SK-N-SH (cell line): ENCODE measurements around the gene F7. TPM values are rescaled to one million over a fixed set of nuclear protein-coding genes. Genes with fewer than 3 reads are reported as not detected.

ENCODE experiments used
- CTCF ChIA-PET: fragments of 300-600, 350-600 bp; formaldehyde crosslinking; extraction: SDS; loops from one replicate; lab custom pipeline; 2021; lab: Yijun Ruan, JAX
- POLR2A ChIA-PET: fragments of 350-600 bp; sonication (Branson Sonifier 250); formaldehyde crosslinking; extraction: SDS; loops from one replicate; lab custom pipeline; 2020; ENCODE audit warnings: antibody characterized with exemption, inconsistent platforms; lab: Yijun Ruan, JAX
- DNase-seq: peaks from one replicate; pipeline ENCODE4 v3.0.0; 2012
- H2AFZ ChIP-seq: fragments of 200-600 bp; sonication (generic); 2 replicates; pipeline ENCODE4 v1.8.1; 2016; ENCODE audit warnings: antibody characterized with exemption, mild to moderate bottlenecking, low read depth
- H3F3A ChIP-seq: fragments of 200-600 bp; sonication (generic); replicated peaks from 2 replicates; pipeline ENCODE3; 2016; ENCODE audit warnings: antibody characterized with exemption, mild to moderate bottlenecking; ENCODE audit not compliant: insufficient read depth
- H3K27ac ChIP-seq, 2 experiments: fragments of 200-500 bp in 1 of 2; fragments of 200-600 bp in 1 of 2; sonication (Bioruptor generic) in 1 of 2; sonication (generic), shearing (Covaris generic) in 1 of 2; 2 replicates each; pipeline versions ENCODE4 v1.5.1 to v1.6.1; 2014 to 2016; ENCODE audit warnings: low read depth in 2 of 2, inconsistent platforms in 1 of 2, low read length in 1 of 2, mild to moderate bottlenecking in 1 of 2, mixed read lengths in 1 of 2
- H3K27me3 ChIP-seq: fragments of 200-600 bp; sonication (generic), shearing (Covaris generic); 2 replicates; pipeline ENCODE4 v1.6.1; 2016; ENCODE audit warnings: mixed run types; ENCODE audit not compliant: insufficient read depth
- H3K36me3 ChIP-seq, 2 experiments: fragments of 200-500 bp in 1 of 2; fragments of 200-600 bp in 1 of 2; sonication (Bioruptor generic) in 1 of 2; sonication (generic) in 1 of 2; replicated peaks in 1 of 2; 2 replicates each; pipeline versions ENCODE3 to v1.5.1; 2014 to 2016; ENCODE audit warnings: low read length in 1 of 2, mild to moderate bottlenecking in 1 of 2; ENCODE audit not compliant: insufficient read depth in 2 of 2, control insufficient read depth in 1 of 2
- H3K4me1 ChIP-seq, 2 experiments: fragments of 200-500 bp in 1 of 2; fragments of 200-600 bp in 1 of 2; sonication (Bioruptor generic) in 1 of 2; sonication (generic), shearing (Covaris generic) in 1 of 2; 2 replicates each; pipeline versions ENCODE4 v1.5.1 to v1.6.1; 2014 to 2016; ENCODE audit warnings: low read depth in 1 of 2, low read length in 1 of 2, mixed run types in 1 of 2; ENCODE audit not compliant: insufficient read depth in 2 of 2, control insufficient read depth in 1 of 2
- H3K4me2 ChIP-seq: fragments of 200-600 bp; sonication (generic), shearing (Covaris generic); 2 replicates; pipeline ENCODE4 v1.6.1; 2017; ENCODE audit warnings: mixed run types
- H3K4me3 ChIP-seq, 2 experiments: fragments of 200-500 bp in 1 of 2; fragments of 200-600 bp in 1 of 2; sonication (Bioruptor generic) in 1 of 2; sonication (generic), shearing (Covaris generic) in 1 of 2; 2 replicates each; pipeline versions ENCODE4 v1.5.1 to v1.8.1; 2014 to 2016; ENCODE audit warnings: low read depth in 2 of 2, inconsistent platforms in 1 of 2, low read length in 1 of 2, mild to moderate bottlenecking in 1 of 2, mixed read lengths in 1 of 2, moderate library complexity in 1 of 2
- H3K79me2 ChIP-seq: fragments of 200-600 bp; sonication (generic); 2 replicates; pipeline ENCODE4 v1.8.1; 2017; ENCODE audit warnings: mild to moderate bottlenecking; ENCODE audit not compliant: insufficient read depth
- H3K9ac ChIP-seq: fragments of 200-600 bp; sonication (generic); 2 replicates; pipeline ENCODE4 v1.6.1; 2017; ENCODE audit warnings: mixed run types
- H3K9me2 ChIP-seq: fragments of 200-600 bp; sonication (generic); 2 replicates; pipeline ENCODE4 v1.6.1; 2017; ENCODE audit warnings: mixed run types
- H3K9me3 ChIP-seq: fragments of 200-600 bp; sonication (generic); 2 replicates; pipeline ENCODE4 v1.6.1; 2017; ENCODE audit warnings: mixed run types, mild to moderate bottlenecking, moderate library complexity
- H4K20me1 ChIP-seq: fragments of 200-600 bp; sonication (generic); 2 replicates; pipeline ENCODE4 v1.6.1; 2017; ENCODE audit warnings: mild to moderate bottlenecking, mixed run types; ENCODE audit not compliant: insufficient read depth
- CTCF ChIP-seq: fragments of 200-600 bp; sonication (generic); IDR thresholded peaks from 2 replicates; pipeline ENCODE4 v1.6.1; 2017; ENCODE audit warnings: antibody characterized with exemption, mild to moderate bottlenecking, moderate library complexity
- ELF1 ChIP-seq: IDR thresholded peaks from 2 replicates; pipeline ENCODE4 v1.4.0; 2012
- EP300 ChIP-seq, 2 experiments: IDR thresholded peaks; 2 replicates each; pipeline versions ENCODE4 v1.4.0 to v1.6.1; 2012; ENCODE audit warnings: borderline replicate concordance in 1 of 2, low read depth in 1 of 2, low read length in 1 of 2
- EZH2phosphoT487 ChIP-seq: fragments of 200-600 bp; sonication (generic); IDR thresholded peaks from 2 replicates; pipeline ENCODE4 v1.6.1; 2017; ENCODE audit warnings: low read depth, mixed run types, mild to moderate bottlenecking, antibody characterized with exemption, moderate library complexity, borderline replicate concordance
- FOSL2 ChIP-seq: IDR thresholded peaks from 2 replicates; pipeline ENCODE4 v1.4.0; 2012; ENCODE audit warnings: low read depth, mild to moderate bottlenecking, moderate library complexity, borderline replicate concordance
- FOXM1 ChIP-seq: IDR thresholded peaks from 2 replicates; pipeline ENCODE4 v1.4.0; 2012; ENCODE audit warnings: low read depth, mild to moderate bottlenecking
- NFIC ChIP-seq: IDR thresholded peaks from 2 replicates; pipeline ENCODE4 v1.4.0; 2012; ENCODE audit warnings: borderline replicate concordance
- NRF1 ChIP-seq: IDR thresholded peaks from 2 replicates; pipeline ENCODE4 v1.6.1; 2012; ENCODE audit warnings: low read depth, mild to moderate bottlenecking, low read length
- POLR2AphosphoS5 ChIP-seq: IDR thresholded peaks from 2 replicates; pipeline ENCODE4 v1.6.1; 2012; ENCODE audit warnings: low read depth, low read length
- REST ChIP-seq: IDR thresholded peaks from 2 replicates; pipeline ENCODE4 v1.6.1; 2012; ENCODE audit warnings: mild to moderate bottlenecking, low read depth, low read length, moderate library complexity
- RFX5 ChIP-seq: IDR thresholded peaks from 2 replicates; pipeline ENCODE4 v1.6.1; 2012; ENCODE audit warnings: mild to moderate bottlenecking, improper control_type of control experiment, low read length
- SIN3A ChIP-seq: IDR thresholded peaks from 2 replicates; pipeline ENCODE4 v1.6.1; 2012; ENCODE audit warnings: low read depth, mild to moderate bottlenecking, low read length, moderate library complexity, borderline replicate concordance
- YY1 ChIP-seq: IDR thresholded peaks from 2 replicates; pipeline ENCODE4 v1.4.0; 2012; ENCODE audit warnings: low read depth, mild to moderate bottlenecking
- WGBS: methylation state at CpG from one replicate; pipeline ENCODE4 v1.1.6; 2017; ENCODE audit warnings: low lambda C conversion rate; 5-methylcytosine and 5-hydroxymethylcytosine counted together
- polyA plus RNA-seq, 3 experiments: library from polyadenylated mRNA; depleted of rRNA; stranded (reverse); fragments of >200 nt; gene quantifications; 2 replicates each; pipeline ENCODE4 v1.2.3, GENCODE V29; 2012
- TF ChIP-seq, protein P1 (sequence below): IDR thresholded peaks from 2 replicates; pipeline ENCODE4 v1.4.0; 2012; ENCODE audit warnings: low read depth, borderline replicate concordance

F7 gene
- polyA plus RNA-seq, 1 of the 3 experiments (the other 2 are of a cell fraction), result not detected

DNA sequence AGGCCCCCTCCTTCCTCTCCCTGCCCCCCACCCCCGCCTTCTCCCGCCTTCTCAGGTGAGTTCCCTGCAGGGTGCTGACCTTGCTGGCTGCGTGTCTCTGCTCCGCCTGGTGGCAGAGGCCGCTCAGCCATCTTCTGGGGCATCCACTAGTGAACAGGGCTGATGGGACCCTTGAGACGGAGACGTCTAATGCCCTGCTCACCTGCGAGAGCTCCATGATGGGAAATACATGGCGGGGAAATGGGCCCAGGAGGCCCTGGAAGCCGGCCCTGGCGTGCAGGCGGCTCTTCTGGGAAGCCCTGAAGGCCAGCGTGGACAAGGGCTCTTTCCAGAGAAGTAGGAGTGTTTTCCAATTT, 15.2 kb upstream of the F7 start:
- H2AFZ ChIP-seq, result no peak overlapping the region
- peaks cover 0 to 9% of the 10 kb centered on the region in 2 experiments; a peak in 1 of 4 replicates for H3K4me1 ChIP-seq
- DNase-seq, result no peak
- no peaks in the 10 kb centered on the region for H3K36me3 ChIP-seq
- TF ChIP-seq REST (no peak), EP300 (IDR thresholded peaks at IDR 0.05; ENCODE audit: borderline replicate concordance in 1 of 2, low read depth in 1 of 2, low read length in 1 of 2) (no peak), POLR2AphosphoS5 (no peak), FOSL2 (no peak), ELF1 (no peak), FOXM1 (no peak), CTCF (no peak), NFIC (no peak), YY1 (no peak), SIN3A (no peak), NRF1 (no peak), EZH2phosphoT487 (no peak), RFX5 (no peak)
- TF ChIP-seq, protein P1, sequence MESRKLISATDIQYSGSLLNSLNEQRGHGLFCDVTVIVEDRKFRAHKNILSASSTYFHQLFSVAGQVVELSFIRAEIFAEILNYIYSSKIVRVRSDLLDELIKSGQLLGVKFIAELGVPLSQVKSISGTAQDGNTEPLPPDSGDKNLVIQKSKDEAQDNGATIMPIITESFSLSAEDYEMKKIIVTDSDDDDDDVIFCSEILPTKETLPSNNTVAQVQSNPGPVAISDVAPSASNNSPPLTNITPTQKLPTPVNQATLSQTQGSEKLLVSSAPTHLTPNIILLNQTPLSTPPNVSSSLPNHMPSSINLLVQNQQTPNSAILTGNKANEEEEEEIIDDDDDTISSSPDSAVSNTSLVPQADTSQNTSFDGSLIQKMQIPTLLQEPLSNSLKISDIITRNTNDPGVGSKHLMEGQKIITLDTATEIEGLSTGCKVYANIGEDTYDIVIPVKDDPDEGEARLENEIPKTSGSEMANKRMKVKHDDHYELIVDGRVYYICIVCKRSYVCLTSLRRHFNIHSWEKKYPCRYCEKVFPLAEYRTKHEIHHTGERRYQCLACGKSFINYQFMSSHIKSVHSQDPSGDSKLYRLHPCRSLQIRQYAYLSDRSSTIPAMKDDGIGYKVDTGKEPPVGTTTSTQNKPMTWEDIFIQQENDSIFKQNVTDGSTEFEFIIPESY, result no peak
- H3K27me3 ChIP-seq, result no peaks in the 10 kb centered on the region
- H3K4me3 ChIP-seq, result no peak overlapping the region
- H3K79me2 ChIP-seq, result no peaks in the 10 kb centered on the region
- no peaks in the 10 kb centered on the region for H3K9me2 ChIP-seq
- CTCF ChIA-PET, result no interaction called here
- no peak overlapping the region for H3K9ac ChIP-seq
- H3K4me2 ChIP-seq, result no peak overlapping the region
- WGBS, result 73% methylated on average over 13 of the region's 13 CpGs
- H3K27ac ChIP-seq, result no peak overlapping the region
- no peaks in the 10 kb centered on the region for H4K20me1 ChIP-seq
- POLR2A ChIA-PET, result no interaction called here
- H3K9me3 ChIP-seq, result no peaks in the 10 kb centered on the region
- no peaks in the 10 kb centered on the region for H3F3A ChIP-seq
